Neural cell (in vitro differentiated cells): ENCODE measurements around the gene C5. TPM values are rescaled to one million over a fixed set of nuclear protein-coding genes. Genes with fewer than 3 reads are reported as not detected.

Experiments
- H2AFZ ChIP-seq: fragments of 200-600, 300-800 bp; sonication (generic), shearing (Covaris generic); 2 replicates; pipeline ENCODE4 v1.6.0; 2014; ENCODE audit warnings: low read depth, mild to moderate bottlenecking, antibody characterized with exemption, low read length, moderate library complexity
- H3F3A ChIP-seq: fragments of 200-600 bp; shearing (Covaris generic); 2 replicates; pipeline ENCODE4 v1.6.1; 2016; ENCODE audit warnings: mild to moderate bottlenecking, moderate library complexity, mixed read lengths, antibody characterized with exemption, low read length; ENCODE audit not compliant: insufficient read depth, poor library complexity, severe bottlenecking
- H3K27ac ChIP-seq: fragments of 200-600, 300-800 bp; sonication (generic), shearing (Covaris generic); 2 replicates; pipeline ENCODE4 v1.5.1; 2014; ENCODE audit warnings: mild to moderate bottlenecking, low read length, moderate library complexity
- H3K27me3 ChIP-seq: fragments of 300-800, 200-600 bp; sonication (generic), shearing (Covaris generic); 2 replicates; pipeline ENCODE4 v1.6.0; 2014; ENCODE audit warnings: mild to moderate bottlenecking, low read depth, low read length, moderate library complexity; ENCODE audit not compliant: insufficient read depth
- H3K36me3 ChIP-seq: fragments of 300-800, 200-600 bp; sonication (generic), shearing (Covaris generic); 2 replicates; pipeline ENCODE4 v1.5.1; 2014; ENCODE audit warnings: mild to moderate bottlenecking, antibody characterized with exemption, low read length, moderate library complexity; ENCODE audit not compliant: insufficient read depth
- H3K4me2 ChIP-seq: fragments of 300-800, 200-600 bp; sonication (generic), shearing (Covaris generic); 2 replicates; pipeline ENCODE4 v1.6.0; 2014; ENCODE audit warnings: mild to moderate bottlenecking, low read length
- H3K4me3 ChIP-seq: fragments of 300-800, 200-600 bp; sonication (generic), shearing (Covaris generic); 2 replicates; pipeline ENCODE4 v1.5.1; 2014; ENCODE audit warnings: mild to moderate bottlenecking, low read length, moderate library complexity
- H3K79me2 ChIP-seq: fragments of 200-600 bp; shearing (Covaris generic); replicated peaks from 2 replicates; pipeline ENCODE4 v1.6.0; 2014; ENCODE audit warnings: mild to moderate bottlenecking, low read length, moderate library complexity; ENCODE audit not compliant: insufficient read depth
- H3K9ac ChIP-seq: fragments of 300-800, 200-600 bp; sonication (generic), shearing (Covaris generic); 2 replicates; pipeline ENCODE4 v1.6.1; 2016; ENCODE audit warnings: mild to moderate bottlenecking, low read length, mixed read lengths
- H3K9me2 ChIP-seq: fragments of 200-600 bp; shearing (Covaris generic); 2 replicates; pipeline ENCODE4 v1.6.1; 2016; ENCODE audit warnings: mild to moderate bottlenecking, low read length, mixed read lengths; ENCODE audit not compliant: insufficient read depth
- H3K9me3 ChIP-seq: fragments of 200-600, 300-800 bp; sonication (generic), shearing (Covaris generic); 2 replicates; pipeline ENCODE4 v1.6.1; 2016; ENCODE audit warnings: mild to moderate bottlenecking, mixed run types, low read length, moderate library complexity, mixed read lengths
- H4K20me1 ChIP-seq: fragments of 200-600 bp; shearing (Covaris generic); 2 replicates; pipeline ENCODE4 v1.6.1; 2016; ENCODE audit warnings: mild to moderate bottlenecking, mixed run types; ENCODE audit not compliant: insufficient read depth
- CTCF ChIP-seq: fragments of 450-650 bp; IDR thresholded peaks from 2 replicates; pipeline ENCODE4 v1.5.1; 2014; ENCODE audit warnings: antibody characterized with exemption, mild to moderate bottlenecking, moderate library complexity; ENCODE audit not compliant: poor library complexity, severe bottlenecking
- EP300 ChIP-seq: fragments of 450-650 bp; conservative IDR thresholded peaks from 2 replicates; pipeline ENCODE4 v1.6.1; 2014; ENCODE audit warnings: antibody characterized with exemption, mild to moderate bottlenecking, moderate library complexity; ENCODE audit not compliant: poor library complexity, severe bottlenecking
- EZH2 ChIP-seq: fragments of 200-600, 300-800 bp; shearing (Covaris generic), sonication (generic); IDR thresholded peaks from 2 replicates; pipeline ENCODE4 v1.6.1; 2014; ENCODE audit warnings: antibody characterized with exemption, low read length, borderline replicate concordance, mild to moderate bottlenecking; ENCODE audit not compliant: insufficient read depth, poor library complexity, severe bottlenecking
- MXI1 ChIP-seq: fragments of 450-650 bp; conservative IDR thresholded peaks from 2 replicates; pipeline ENCODE4 v1.6.1; 2014; ENCODE audit warnings: antibody characterized with exemption, mild to moderate bottlenecking; ENCODE audit not compliant: poor library complexity, severe bottlenecking
- POLR2AphosphoS5 ChIP-seq: IDR thresholded peaks from 2 replicates; pipeline ENCODE4 v1.6.1; 2012
- RAD21 ChIP-seq: fragments of 450-650 bp; conservative IDR thresholded peaks from 2 replicates; pipeline ENCODE4 v1.6.1; 2014; ENCODE audit warnings: antibody characterized with exemption, mild to moderate bottlenecking, moderate library complexity
- REST ChIP-seq: IDR thresholded peaks from 2 replicates; pipeline ENCODE4 v1.6.1; 2012; ENCODE audit warnings: borderline replicate concordance
- SMC3 ChIP-seq: fragments of 450-650 bp; conservative IDR thresholded peaks from 2 replicates; pipeline ENCODE4 v1.6.1; 2014; ENCODE audit warnings: antibody characterized with exemption, mild to moderate bottlenecking, moderate library complexity; ENCODE audit not compliant: poor library complexity
- TAF1 ChIP-seq: IDR thresholded peaks from 2 replicates; pipeline ENCODE4 v1.6.1; 2012; ENCODE audit warnings: low read depth
- polyA plus RNA-seq: library from polyadenylated mRNA; depleted of rRNA; stranded (reverse); fragments of >200 nt; gene quantifications from 2 replicates; pipeline ENCODE4 v1.2.3, GENCODE V29; 2014

The C5 gene
- polyA plus RNA-seq, 1 donor from 2014 or later, result 3.8 TPM

GRCh38 chr9:120913647-120914264, 136.3 kb downstream of the C5 start:
- Histone ChIP-seq H3K9me2 (no peaks in the 10 kb centered on the region), H3F3A (no peaks in the 10 kb centered on the region), H3K9me3 (no peaks in the 10 kb centered on the region), H3K27me3 (no peaks in the 10 kb centered on the region), H3K9ac (no peak overlapping the region), H3K27ac (no peak overlapping the region), H3K36me3 (no peaks in the 10 kb centered on the region), H4K20me1 (no peaks in the 10 kb centered on the region), H3K4me3 (no peak overlapping the region), H2AFZ (no peak overlapping the region), H3K4me2 (no peak overlapping the region), H3K79me2 (no peaks in the 10 kb centered on the region)
- TF ChIP-seq SMC3 (no peak), TAF1 (no peak), RAD21 (no peak), MXI1 (no peak), CTCF (no peak), EP300 (no peak), EZH2 (no peak), POLR2AphosphoS5 (no peak), REST (no peak)

- Histone ChIP-seq H3K9ac (no peak overlapping the region), H2AFZ (no peak overlapping the region), H3K79me2 (no peaks in the 10 kb centered on the region), H3K27ac (no peak overlapping the region), H3F3A (no peaks in the 10 kb centered on the region), H3K9me2 (no peaks in the 10 kb centered on the region), H3K4me3 (no peak overlapping the region), H3K9me3 (no peaks in the 10 kb centered on the region), H3K36me3 (no peaks in the 10 kb centered on the region), H3K27me3 (no peaks in the 10 kb centered on the region), H3K4me2 (no peak overlapping the region), H4K20me1 (no peaks in the 10 kb centered on the region)
- TF ChIP-seq CTCF, result no peak
- TF ChIP-seq MXI1, result no peak
These were observed 137.0 kb downstream of the C5 start for GRCh38 chr9:120912958-120913646.
